ENCODE measurements around the gene MTG1.

- TF ChIP-seq CTCF (IDR thresholded peaks at IDR 0.05) (no peak), POLR2A (IDR thresholded peaks at IDR 0.05) (no peak)
Observed at GRCh38 chr10:133385214-133385613, 8.7 kb upstream of the MTG1 start.
